Measurements from ENCODE around the gene HLA-DQB2. TPM values are rescaled to one million over a fixed set of nuclear protein-coding genes. Genes with fewer than 3 reads are reported as not detected.
"Not testable (repeated sequence)": the region's sequence is repeated elsewhere in the genome, so short reads cannot be mapped to it uniquely, and the experiment has no call there.

Gene HLA-DQB2
- not detected in 2 replicates for total RNA-seq (2014; rRNA removed; shearing (Covaris generic); ENCODE audit: low replicate concordance)

GRCh38 chr6:32763421-32763820 lies at the start of gene HLA-DQB2:
HLA-DQB2 (minus strand) TSS chr6:32763532; CDS start chr6:32763470, 62 bp downstream.
- no peak for DNase-seq
- Histone ChIP-seq H3K4me3 (no peak within 1 kb of the TSS), H3K36me3 (no peaks in the 10 kb centered on the region), H3K9me3 (no peaks in the 10 kb centered on the region), H3K27me3 (peaks cover 11% of the 10 kb centered on the region; the same call in 1 of the 2 replicates)

GRCh38 chr6:32809171-32809570 lies 45.8 kb upstream of the HLA-DQB2 start:
- H3K4me3 ChIP-seq, result no peak overlapping the region

GRCh38 chr6:32807020-32807580 lies 43.8 kb upstream of the HLA-DQB2 start:
- H3K36me3 ChIP-seq, result no peaks in the 10 kb centered on the region
- no peak for DNase-seq
- 0 out of 2 replicates have a peak, but pooled peaks cover 3% of the 10 kb centered on the region for H3K27me3 ChIP-seq
- H3K4me3 ChIP-seq, result no peak overlapping the region
- H3K9me3 ChIP-seq, result peaks cover 6% of the 10 kb centered on the region; the same call in 1 of the 2 replicates

More at GRCh38 chr6:32809171-32809570, 45.8 kb upstream of the HLA-DQB2 start:
- Histone ChIP-seq H3K36me3 (peaks cover 9% of the 10 kb centered on the region), H3K27me3 (0 out of 2 replicates have a peak, but pooled peaks cover 3% of the 10 kb centered on the region), H3K9me3 (peaks cover 6% of the 10 kb centered on the region; the same call in 1 of the 2 replicates)
- no peak for DNase-seq

GRCh38 chr6:32805404-32805803 lies 42.1 kb upstream of the HLA-DQB2 start:
- not testable (repeated sequence) for H3K9me3 ChIP-seq, H3K36me3 ChIP-seq, H3K4me3 ChIP-seq, DNase-seq
- H3K27me3 ChIP-seq, result peaks cover 13% of the 10 kb centered on the region

GRCh38 chr6:32803416-32803815 lies 40.1 kb upstream of the HLA-DQB2 start:
- peaks cover 13% of the 10 kb centered on the region for H3K27me3 ChIP-seq
- H3K4me3 ChIP-seq, result no peak overlapping the region
- peaks cover 6% of the 10 kb centered on the region; the same call in 1 of the 2 replicates for H3K9me3 ChIP-seq
- DNase-seq, result no peak
- no peaks in the 10 kb centered on the region for H3K36me3 ChIP-seq

- no peak for DNase-seq
- peaks cover 19% of the 10 kb centered on the region for H3K27me3 ChIP-seq
- H3K36me3 ChIP-seq, result no peaks in the 10 kb centered on the region
- no peaks in the 10 kb centered on the region for H3K9me3 ChIP-seq
- H3K4me3 ChIP-seq, result no peak overlapping the region
These were observed 36.4 kb upstream of the HLA-DQB2 start for GRCh38 chr6:32799740-32800139.

GRCh38 chr6:32799168-32799567 lies 35.8 kb upstream of the HLA-DQB2 start:
- Histone ChIP-seq H3K4me3 (no peak overlapping the region), H3K9me3 (no peaks in the 10 kb centered on the region), H3K36me3 (no peaks in the 10 kb centered on the region), H3K27me3 (peaks cover 19% of the 10 kb centered on the region)
- DNase-seq, result no peak

DNA sequence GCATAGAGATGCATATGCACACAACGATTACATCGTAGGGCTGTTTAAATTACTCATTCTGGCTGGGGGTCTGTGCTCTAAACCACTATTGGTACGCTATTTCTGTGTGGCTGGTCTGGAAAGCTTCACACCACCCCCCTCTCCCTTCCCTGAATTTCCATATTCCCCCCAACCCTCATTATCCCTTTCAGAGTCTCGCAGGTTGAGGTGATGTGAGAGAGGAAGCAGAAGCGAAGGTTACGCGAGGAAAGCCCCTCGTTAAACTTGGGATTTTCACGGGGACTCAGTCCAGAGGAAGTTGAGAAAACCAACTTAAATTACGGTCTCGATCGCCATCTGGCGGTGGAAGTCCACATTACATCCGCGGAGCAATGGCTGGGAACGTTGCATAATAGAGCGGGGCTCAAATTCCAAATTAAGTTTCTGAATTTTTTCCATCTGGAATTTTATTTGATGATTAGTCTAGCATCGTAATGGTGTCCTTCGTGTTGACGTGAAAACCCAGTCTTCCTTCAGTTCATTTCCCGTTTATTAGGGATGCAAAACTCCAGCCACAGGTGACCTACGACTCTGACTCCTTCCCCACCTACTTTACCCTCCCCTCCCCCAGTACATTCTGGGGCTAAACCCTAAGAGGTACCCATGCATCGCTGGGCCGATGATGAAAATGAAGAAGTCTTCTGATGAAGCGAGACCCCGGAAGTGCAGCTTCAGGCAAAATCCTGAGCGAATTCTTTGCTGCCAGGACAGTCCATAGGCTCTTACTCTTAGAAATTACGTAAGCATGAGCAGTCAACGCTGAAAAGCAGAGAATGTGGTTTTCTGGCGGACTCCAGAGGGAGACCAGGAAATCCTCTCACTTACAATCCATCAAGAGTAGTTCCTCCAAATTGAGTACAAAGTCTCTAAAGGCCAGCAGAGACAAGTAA lies 33.8 kb upstream of the HLA-DQB2 start:
- Histone ChIP-seq H3K4me3 (no peak overlapping the region), H3K27me3 (peaks cover 19% of the 10 kb centered on the region), H3K9me3 (no peaks in the 10 kb centered on the region), H3K36me3 (no peaks in the 10 kb centered on the region)
- DNase-seq, result no peak

GRCh38 chr6:32794510-32794909 lies 31.2 kb upstream of the HLA-DQB2 start:
- Histone ChIP-seq H3K9me3 (no peaks in the 10 kb centered on the region), H3K27me3 (peaks cover 12% of the 10 kb centered on the region), H3K36me3 (no peaks in the 10 kb centered on the region), H3K4me3 (no peak overlapping the region)
- no peak for DNase-seq

GRCh38 chr6:32792901-32793435 lies 29.6 kb upstream of the HLA-DQB2 start:
- no peak for DNase-seq
- H3K4me3 ChIP-seq, result no peak overlapping the region
- no peaks in the 10 kb centered on the region for H3K9me3 ChIP-seq
- H3K36me3 ChIP-seq, result no peaks in the 10 kb centered on the region
- peaks cover 11% of the 10 kb centered on the region for H3K27me3 ChIP-seq

DNA sequence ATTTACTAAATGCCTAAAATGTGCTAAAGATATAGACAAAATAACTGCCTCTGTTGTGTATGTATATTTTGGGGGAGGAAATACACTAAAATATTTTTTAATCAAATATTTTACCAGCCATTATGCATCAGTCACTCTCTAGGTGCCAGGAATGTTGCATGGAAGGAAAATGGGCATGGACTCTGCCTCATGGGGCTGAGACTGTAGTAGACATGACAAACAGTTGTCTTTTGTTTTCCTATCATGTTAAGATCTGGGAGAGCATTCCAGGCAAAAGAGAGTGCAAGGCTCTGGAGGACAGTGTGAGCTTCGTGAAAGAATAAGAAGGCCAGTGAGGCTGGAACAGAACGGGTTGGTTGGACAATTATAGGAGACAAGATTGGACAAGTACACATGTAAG lies 27.0 kb upstream of the HLA-DQB2 start:
- no peak overlapping the region for H3K4me3 ChIP-seq
- H3K27me3 ChIP-seq, result peaks cover 6% of the 10 kb centered on the region
- no peak for DNase-seq
- H3K36me3 ChIP-seq, result no peaks in the 10 kb centered on the region
- no peaks in the 10 kb centered on the region for H3K9me3 ChIP-seq

- Histone ChIP-seq H3K27me3 (peaks cover 6% of the 10 kb centered on the region), H3K4me3 (no peak overlapping the region), H3K9me3 (no peaks in the 10 kb centered on the region), H3K36me3 (no peaks in the 10 kb centered on the region)
- DNase-seq, result no peak
These were observed 22.6 kb upstream of the HLA-DQB2 start for GRCh38 chr6:32785781-32786533.

DNA sequence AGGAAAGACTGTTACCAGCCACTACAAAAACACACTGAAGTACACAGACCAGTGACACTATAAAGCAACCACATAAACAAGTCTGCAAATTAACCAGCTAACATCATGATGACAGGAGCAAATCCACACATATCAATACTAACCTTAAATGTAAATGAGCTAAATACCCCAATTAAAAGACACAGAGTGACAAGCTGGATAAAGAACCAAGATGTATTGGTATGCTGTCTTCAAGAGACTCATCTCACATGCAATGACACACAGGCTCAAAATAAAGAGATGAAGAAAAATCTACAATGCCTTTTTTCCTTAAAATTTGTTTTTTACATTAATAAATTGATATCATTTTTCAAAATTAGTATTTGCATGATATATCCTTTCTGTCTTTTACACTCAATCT lies 19.6 kb upstream of the HLA-DQB2 start:
- not testable (repeated sequence) for H3K27me3 ChIP-seq, DNase-seq, H3K9me3 ChIP-seq, H3K36me3 ChIP-seq, H3K4me3 ChIP-seq

DNA sequence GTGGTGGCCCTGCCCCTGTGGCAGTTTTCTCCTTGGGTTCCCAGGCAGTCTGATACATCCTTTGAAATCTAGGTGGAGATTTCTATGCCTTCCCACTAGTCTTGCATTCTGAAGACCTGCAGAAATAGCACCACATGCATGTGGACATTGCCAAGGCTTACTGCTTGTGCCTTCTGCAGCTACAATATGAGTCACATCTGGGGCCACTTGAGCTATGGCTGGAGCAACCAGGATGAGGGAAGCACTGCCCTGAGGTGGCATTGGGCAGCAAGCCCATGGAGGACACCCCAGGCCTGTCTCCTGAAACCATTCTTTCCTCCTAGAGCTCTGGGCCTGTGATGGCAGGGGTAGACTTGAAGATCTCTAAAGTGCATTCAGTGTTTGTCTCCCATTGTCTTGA lies 15.7 kb upstream of the HLA-DQB2 start:
- H3K27me3 ChIP-seq, result peaks cover 4% of the 10 kb centered on the region; the same call in 1 of the 2 replicates
- no peaks in the 10 kb centered on the region for H3K9me3 ChIP-seq
- H3K36me3 ChIP-seq, result no peaks in the 10 kb centered on the region
- no peak overlapping the region for H3K4me3 ChIP-seq
- no peak for DNase-seq

GRCh38 chr6:32775071-32775470 lies 11.7 kb upstream of the HLA-DQB2 start:
- Histone ChIP-seq H3K27me3 (peaks cover 15% of the 10 kb centered on the region), H3K36me3 (no peaks in the 10 kb centered on the region), H3K9me3 (no peaks in the 10 kb centered on the region), H3K4me3 (no peak overlapping the region)
- DNase-seq, result no peak

DNA sequence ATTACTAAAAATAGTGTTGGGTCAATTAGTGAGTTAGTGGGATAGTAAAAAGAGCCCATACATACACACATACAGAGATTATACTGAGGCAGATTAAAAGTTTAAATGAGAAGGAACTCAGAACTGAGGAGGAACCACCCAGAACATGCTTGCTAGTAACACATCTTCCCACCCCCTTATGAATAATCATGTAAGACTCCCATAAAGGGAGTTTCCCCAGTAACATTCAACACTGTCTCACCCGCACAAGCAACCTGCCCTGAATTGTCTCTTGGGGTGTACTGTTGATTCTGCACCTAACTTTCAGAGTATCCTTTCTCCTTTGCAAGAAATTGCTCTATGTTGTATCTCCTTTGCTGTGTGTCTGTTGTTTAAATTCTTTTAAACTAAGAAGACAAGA lies 11.1 kb upstream of the HLA-DQB2 start:
- Histone ChIP-seq H3K9me3 (no peaks in the 10 kb centered on the region), H3K36me3 (no peaks in the 10 kb centered on the region), H3K27me3 (peaks cover 15% of the 10 kb centered on the region), H3K4me3 (no peak overlapping the region)
- DNase-seq, result no peak

- Histone ChIP-seq H3K4me3 (no peak overlapping the region), H3K36me3 (no peaks in the 10 kb centered on the region), H3K27me3 (peaks cover 16% of the 10 kb centered on the region), H3K9me3 (no peaks in the 10 kb centered on the region)
- no peak for DNase-seq
These were observed 9.3 kb upstream of the HLA-DQB2 start for GRCh38 chr6:32772656-32773055.
